H9 (cell line): ENCODE data around the gene STPG1. TPM values are rescaled to one million over a fixed set of nuclear protein-coding genes. Genes with fewer than 3 reads are reported as not detected.

ENCODE experiments used
- DNase-seq: peaks from one replicate; pipeline ENCODE4 v3.0.0-alpha.2; 2017
- H2AFZ ChIP-seq: one replicate; pipeline ENCODE4 v1.6.1; 2013; ENCODE audit warnings: mild to moderate bottlenecking, low read length, control low read depth, moderate library complexity
- H2AK5ac ChIP-seq: 2 replicates; pipeline ENCODE4 v1.6.1; 2013; ENCODE audit warnings: low read length, control low read depth, mixed read lengths; ENCODE audit not compliant: insufficient read length
- H2BK120ac ChIP-seq: one replicate; pipeline ENCODE4 v1.6.1; 2013; ENCODE audit warnings: low read depth, mild to moderate bottlenecking, low read length, control low read depth, inconsistent platforms; ENCODE audit not compliant: poor library complexity, severe bottlenecking
- H2BK12ac ChIP-seq: 2 replicates; pipeline ENCODE4 v1.6.1; 2013; ENCODE audit warnings: low read length, control low read depth, mixed read lengths, low read depth; ENCODE audit not compliant: insufficient read length
- H2BK15ac ChIP-seq: 2 replicates; pipeline ENCODE4 v1.6.1; 2013; ENCODE audit warnings: low read depth, low read length, control low read depth
- H2BK20ac ChIP-seq: one replicate; pipeline ENCODE4 v1.6.1; 2013; ENCODE audit warnings: low read depth, mild to moderate bottlenecking, low read length, control low read depth, inconsistent platforms; ENCODE audit not compliant: poor library complexity, severe bottlenecking
- H2BK5ac ChIP-seq: 2 replicates; pipeline ENCODE4 v1.6.1; 2013; ENCODE audit warnings: low read length, control low read depth, mixed read lengths; ENCODE audit not compliant: insufficient read length
- H3K14ac ChIP-seq: 2 replicates; pipeline ENCODE4 v1.6.1; 2013; ENCODE audit warnings: low read length, control low read depth; ENCODE audit not compliant: insufficient read depth
- H3K18ac ChIP-seq: 2 replicates; pipeline ENCODE4 v1.6.1; 2013; ENCODE audit warnings: low read depth, mild to moderate bottlenecking, mixed read lengths, low read length, control low read depth; ENCODE audit not compliant: insufficient read length
- H3K23ac ChIP-seq: 2 replicates; pipeline ENCODE4 v1.6.1; 2013; ENCODE audit warnings: low read length, control low read depth, mixed read lengths, low read depth; ENCODE audit not compliant: insufficient read length
- H3K23me2 ChIP-seq: 2 replicates; pipeline ENCODE4 v1.6.1; 2013; ENCODE audit warnings: low read depth, mild to moderate bottlenecking, mixed read lengths, low read length, control low read depth; ENCODE audit not compliant: insufficient read length, poor library complexity, severe bottlenecking
- H3K27ac ChIP-seq: 2 replicates; pipeline ENCODE4 v1.5.1; 2013; ENCODE audit warnings: low read length, control low read depth, mixed read lengths, low read depth; ENCODE audit not compliant: insufficient read length
- H3K27me3 ChIP-seq: 2 replicates; pipeline ENCODE4 v1.6.1; 2013; ENCODE audit warnings: low read length, control low read depth, inconsistent platforms; ENCODE audit not compliant: insufficient read depth
- H3K4ac ChIP-seq: 2 replicates; pipeline ENCODE4 v1.6.1; 2013; ENCODE audit warnings: low read depth, mild to moderate bottlenecking, control low read depth, inconsistent platforms, low read length, moderate library complexity
- H3K4me1 ChIP-seq: 2 replicates; pipeline ENCODE4 v1.6.1; 2013; ENCODE audit warnings: low read length, control low read depth, inconsistent platforms; ENCODE audit not compliant: insufficient read depth
- H3K4me2 ChIP-seq: 2 replicates; pipeline ENCODE4 v1.6.1; 2013; ENCODE audit warnings: low read length, control low read depth, mixed read lengths; ENCODE audit not compliant: insufficient read length, insufficient read depth
- H3K56ac ChIP-seq: 2 replicates; pipeline ENCODE4 v1.6.1; 2013; ENCODE audit warnings: low read depth, mild to moderate bottlenecking, mixed read lengths, low read length, control low read depth; ENCODE audit not compliant: insufficient read length
- H3K79me1 ChIP-seq: 2 replicates; pipeline ENCODE4 v1.6.1; 2013; ENCODE audit warnings: low read depth, mild to moderate bottlenecking, moderate library complexity, low read length, control low read depth, inconsistent platforms; ENCODE audit not compliant: insufficient read depth, poor library complexity, severe bottlenecking
- H3K79me2 ChIP-seq: 2 replicates; pipeline ENCODE4 v1.6.1; 2013; ENCODE audit warnings: low read length, control low read depth, inconsistent platforms; ENCODE audit not compliant: insufficient read depth
- H3K9ac ChIP-seq: 2 replicates; pipeline ENCODE4 v1.6.1; 2013; ENCODE audit warnings: low read length, control low read depth, mixed read lengths; ENCODE audit not compliant: insufficient read length; ENCODE audit errors: extremely low read depth
- H3K9me3 ChIP-seq: one replicate; pipeline ENCODE4 v1.6.1; 2013; ENCODE audit warnings: low read depth, low read length, inconsistent platforms; ENCODE audit not compliant: control insufficient read depth
- H3T11ph ChIP-seq: one replicate; pipeline ENCODE4 v1.6.1; 2013; ENCODE audit warnings: mild to moderate bottlenecking, low read length, control low read depth, inconsistent platforms
- H4K20me1 ChIP-seq: one replicate; pipeline ENCODE4 v1.6.1; 2013; ENCODE audit not compliant: control insufficient read depth, insufficient read length, insufficient read depth
- H4K5ac ChIP-seq: 2 replicates; pipeline ENCODE4 v1.6.1; 2013; ENCODE audit warnings: low read depth, mild to moderate bottlenecking, mixed read lengths, low read length, control low read depth; ENCODE audit not compliant: insufficient read length
- H4K8ac ChIP-seq: replicated peaks from 2 replicates; pipeline ENCODE4 v1.6.1; 2013; ENCODE audit warnings: low read length, control low read depth, mixed read lengths, low read depth; ENCODE audit not compliant: insufficient read length
- H4K91ac ChIP-seq: 2 replicates; pipeline ENCODE4 v1.6.1; 2013; ENCODE audit warnings: low read depth, mild to moderate bottlenecking, moderate library complexity, mixed read lengths, low read length, control low read depth; ENCODE audit not compliant: insufficient read length
- H3K27ac Mint-ChIP-seq, 3 experiments: 2 replicates in 2 of 3; 3 replicates in 1 of 3; pipeline ENCODE4 v1.8.0; 2020 to 2021; ENCODE audit warnings: mixed read lengths in 3 of 3, mild to moderate bottlenecking in 1 of 3, moderate library complexity in 1 of 3
- H3K27me3 Mint-ChIP-seq: 2 replicates; pipeline ENCODE4 v1.8.0; 2021; ENCODE audit warnings: low read depth, mild to moderate bottlenecking, moderate library complexity, mixed read lengths
- H3K36me3 Mint-ChIP-seq, 3 experiments: 2 replicates in 2 of 3; 3 replicates in 1 of 3; pipeline ENCODE4 v1.8.0; 2020 to 2021; ENCODE audit warnings: low read depth in 3 of 3, mixed read lengths in 3 of 3; ENCODE audit not compliant: insufficient read depth in 1 of 3
- H3K4me1 Mint-ChIP-seq, 2 experiments: 2 replicates each; pipeline ENCODE4 v1.8.0; 2020; ENCODE audit warnings: mixed read lengths in 2 of 2
- H3K4me3 Mint-ChIP-seq, 2 experiments: 2 replicates in 1 of 2; 3 replicates in 1 of 2; pipeline ENCODE4 v1.8.0; 2020 to 2021; ENCODE audit warnings: mild to moderate bottlenecking in 2 of 2, mixed read lengths in 2 of 2, moderate library complexity in 1 of 2
- H3K9me3 Mint-ChIP-seq, 2 experiments: 2 replicates in 1 of 2; 3 replicates in 1 of 2; pipeline ENCODE4 v1.8.0; 2020; ENCODE audit warnings: mild to moderate bottlenecking in 2 of 2, mixed read lengths in 2 of 2, moderate library complexity in 1 of 2
- CTCF ChIP-seq: fragments of 200-600 bp; sonication (generic); conservative IDR thresholded peaks from 3 replicates; pipeline ENCODE4 v1.8.0; 2021; ENCODE audit warnings: antibody characterized with exemption, mild to moderate bottlenecking
- WGBS: extraction: QIAGEN DNeasy Blood & Tissue Kit; methylation state at CpG from one replicate; pipeline ENCODE4 v1.1.7; 2013; ENCODE audit warnings: missing lambda C conversion rate, low lambda C conversion rate, mixed read lengths; ENCODE audit not compliant: insufficient read length; ENCODE audit errors: extremely low coverage; 5-methylcytosine and 5-hydroxymethylcytosine counted together
- total RNA-seq: library from RNA; stranded (reverse); gene quantifications from 2 replicates; pipeline ENCODE4 v1.2.1, GENCODE V29; 2021

The STPG1 gene
- total RNA-seq, 1 experiment from 2014 or later, result 8.3 TPM

- Histone ChIP-seq H3K79me1 (no peaks in the 10 kb centered on the region), H3K79me2 (no peaks in the 10 kb centered on the region), H4K8ac (no peak overlapping the region), H3K27ac (no peak overlapping the region), H3K9ac (no peak overlapping the region), H3K23ac (no peak overlapping the region), H2BK20ac (no peak overlapping the region), H3K9me3 (no peaks in the 10 kb centered on the region), H3K18ac (no peak overlapping the region), H4K91ac (no peak overlapping the region), H3K14ac (no peak overlapping the region), H3K4me2 (no peak overlapping the region), H2BK120ac (no peak overlapping the region), H3K4ac (no peak overlapping the region), H3K56ac (no peak overlapping the region), H2BK15ac (no peak overlapping the region), H3K23me2 (no peaks in the 10 kb centered on the region), H3T11ph (no peak overlapping the region), H3K4me1 (no peaks in the 10 kb centered on the region), H2BK5ac (no peak overlapping the region), H2BK12ac (no peak overlapping the region), H4K5ac (no peak overlapping the region), H4K20me1 (no peaks in the 10 kb centered on the region), H3K27me3 (no peaks in the 10 kb centered on the region), H2AK5ac (no peak overlapping the region), H2AFZ (no peak overlapping the region)
- H3K4me1 Mint-ChIP-seq, result peaks cover 12 to 20% of the 10 kb centered on the region in 2 experiments
- WGBS, result no CpG with 5 or more reads among the region's 4 CpGs
- H3K27me3 Mint-ChIP-seq, result no peaks in the 10 kb centered on the region
- peaks cover 0 to 3% (median 3%) of the 10 kb centered on the region in 3 experiments; a peak in 3 of 7 replicates for H3K36me3 Mint-ChIP-seq
- H3K9me3 Mint-ChIP-seq, result no peaks in the 10 kb centered on the region
- no peak for TF ChIP-seq CTCF
- no peak overlapping the region; a peak in 1 of 7 replicates for H3K27ac Mint-ChIP-seq
- no peak overlapping the region for H3K4me3 Mint-ChIP-seq
- no peak for DNase-seq
Observed at GRCh38 chr1:24362982-24363614, 50.5 kb downstream of the STPG1 start.
